T-helper 17 cell (primary cell): ENCODE results near the gene PTGS1. TPM values are rescaled to one million over a fixed set of nuclear protein-coding genes. Genes with fewer than 3 reads are reported as not detected.

Source experiments
- ATAC-seq: fragments of 150-1000 bp; cut with Tn5 transposase; 2 replicates; pipeline ENCODE4 v1.10.0; 2021; ENCODE audit warnings: mild to moderate bottlenecking, moderate library complexity
- DNase-seq, 3 donors: peaks; one replicate each; pipeline versions ENCODE4 v3.0.0 to v3.0.0-alpha.2; 2020 to 2021
- H3K9me3 ChIP-seq: one replicate; pipeline ENCODE4 v1.7.0; 2013; ENCODE audit warnings: low read length, mild to moderate bottlenecking; ENCODE audit not compliant: control insufficient read depth, poor library complexity, severe bottlenecking
- H3K27ac Mint-ChIP-seq: one replicate; pipeline ENCODE4 v1.8.0; 2022; ENCODE audit warnings: mild to moderate bottlenecking, moderate library complexity, mixed read lengths
- H3K27me3 Mint-ChIP-seq: one replicate; pipeline ENCODE4 v1.8.0; 2022; ENCODE audit warnings: mixed read lengths
- H3K36me3 Mint-ChIP-seq: one replicate; pipeline ENCODE4 v1.8.0; 2022; ENCODE audit warnings: low read depth, mixed read lengths
- H3K4me1 Mint-ChIP-seq: one replicate; pipeline ENCODE4 v1.8.0; 2022; ENCODE audit warnings: mild to moderate bottlenecking, mixed read lengths
- H3K4me3 Mint-ChIP-seq: one replicate; pipeline ENCODE4 v1.8.0; 2022; ENCODE audit warnings: mild to moderate bottlenecking, moderate library complexity, mixed read lengths
- total RNA-seq, 4 donors: library from RNA in 2 of 4; stranded (reverse) in 2 of 4; gene quantifications; one replicate each; pipeline ENCODE4 v1.2.3 and lab custom pipeline; 2022 to 2026

PTGS1 gene
- total RNA-seq, 2 donors from 2014 or later = 3.0 to 123 TPM

- ATAC-seq = no peak
- no peak overlapping the region for H3K27ac Mint-ChIP-seq
- no peaks in the 10 kb centered on the region for H3K36me3 Mint-ChIP-seq
- DNase-seq = no peak
- no peaks in the 10 kb centered on the region for H3K9me3 ChIP-seq
- H3K4me1 Mint-ChIP-seq = peaks cover 4% of the 10 kb centered on the region
- no peak overlapping the region for H3K4me3 Mint-ChIP-seq
- H3K27me3 Mint-ChIP-seq = peaks cover 27% of the 10 kb centered on the region
Measured at GRCh38 chr9:122336866-122337555, 33.8 kb upstream of the PTGS1 start.

- no peak overlapping the region for H3K4me3 Mint-ChIP-seq
- peaks cover 4% of the 10 kb centered on the region for H3K4me1 Mint-ChIP-seq
- no peaks in the 10 kb centered on the region for H3K36me3 Mint-ChIP-seq
- no peaks in the 10 kb centered on the region for H3K9me3 ChIP-seq
- H3K27ac Mint-ChIP-seq = no peak overlapping the region
- DNase-seq (no peak), ATAC-seq (no peak)
- peaks cover 32% of the 10 kb centered on the region for H3K27me3 Mint-ChIP-seq
Measured at GRCh38 chr9:122337556-122337929, 33.3 kb upstream of the PTGS1 start.

- no peaks in the 10 kb centered on the region for H3K36me3 Mint-ChIP-seq
- DNase-seq (no peak), ATAC-seq (no peak)
- no peak overlapping the region for H3K4me3 Mint-ChIP-seq
- H3K4me1 Mint-ChIP-seq = peaks cover 4% of the 10 kb centered on the region
- H3K27ac Mint-ChIP-seq = no peak overlapping the region
- H3K9me3 ChIP-seq = no peaks in the 10 kb centered on the region
- peaks cover 38% of the 10 kb centered on the region for H3K27me3 Mint-ChIP-seq
Measured at GRCh38 chr9:122338536-122338935, 32.3 kb upstream of the PTGS1 start.

- Mint-ChIP-seq H3K4me1 (peaks cover 4% of the 10 kb centered on the region), H3K27me3 (peaks cover 43% of the 10 kb centered on the region), H3K36me3 (no peaks in the 10 kb centered on the region), H3K4me3 (no peak overlapping the region), H3K27ac (no peak overlapping the region)
- no peak for DNase-seq
- ATAC-seq = no peak
- no peaks in the 10 kb centered on the region for H3K9me3 ChIP-seq
Measured at GRCh38 chr9:122338994-122339393, 31.8 kb upstream of the PTGS1 start.

- Mint-ChIP-seq H3K27ac (no peak overlapping the region), H3K36me3 (no peaks in the 10 kb centered on the region), H3K4me3 (no peak overlapping the region), H3K27me3 (peaks cover 46% of the 10 kb centered on the region), H3K4me1 (peaks cover 4% of the 10 kb centered on the region)
- ATAC-seq (no peak), DNase-seq (no peak)
- H3K9me3 ChIP-seq = no peaks in the 10 kb centered on the region
Measured at GRCh38 chr9:122339579-122339978, 31.2 kb upstream of the PTGS1 start.

GRCh38 chr9:122340161-122340560 is 30.7 kb upstream of the PTGS1 start:
- Mint-ChIP-seq H3K4me1 (peaks cover 4% of the 10 kb centered on the region), H3K27me3 (peaks cover 51% of the 10 kb centered on the region), H3K27ac (no peak overlapping the region), H3K4me3 (no peak overlapping the region), H3K36me3 (no peaks in the 10 kb centered on the region)
- DNase-seq = no peak
- ATAC-seq = no peak
- H3K9me3 ChIP-seq = no peaks in the 10 kb centered on the region

- peaks cover 2% of the 10 kb centered on the region for H3K4me1 Mint-ChIP-seq
- no peak overlapping the region for H3K4me3 Mint-ChIP-seq
- no peak overlapping the region for H3K27ac Mint-ChIP-seq
- no peaks in the 10 kb centered on the region for H3K9me3 ChIP-seq
- ATAC-seq (no peak), DNase-seq (no peak)
- H3K36me3 Mint-ChIP-seq = no peaks in the 10 kb centered on the region
- H3K27me3 Mint-ChIP-seq = peaks cover 60% of the 10 kb centered on the region
Measured at GRCh38 chr9:122342323-122343050, 28.3 kb upstream of the PTGS1 start.

- DNase-seq = no peak
Measured at GRCh38 chr9:122346478-122347347, 24.1 kb upstream of the PTGS1 start.

GRCh38 chr9:122347348-122348287 is 23.2 kb upstream of the PTGS1 start:
- ATAC-seq (no peak), DNase-seq (no peak)
- H3K27me3 Mint-ChIP-seq = peaks cover 67% of the 10 kb centered on the region

More at GRCh38 chr9:122346478-122347347, 24.1 kb upstream of the PTGS1 start:
- H3K9me3 ChIP-seq = no peaks in the 10 kb centered on the region
- peak overlapping the region; percentile 84 for H3K4me3 Mint-ChIP-seq
- peaks cover 73% of the 10 kb centered on the region for H3K27me3 Mint-ChIP-seq
- H3K27ac Mint-ChIP-seq = no peak overlapping the region
- peak; percentile 40 for ATAC-seq
- no peaks in the 10 kb centered on the region for H3K36me3 Mint-ChIP-seq
- H3K4me1 Mint-ChIP-seq = peaks cover 12% of the 10 kb centered on the region

GRCh38 chr9:122348288-122348777 is 22.5 kb upstream of the PTGS1 start:
- H3K9me3 ChIP-seq = no peaks in the 10 kb centered on the region
- H3K36me3 Mint-ChIP-seq = no peaks in the 10 kb centered on the region
- ATAC-seq (no peak), DNase-seq (no peak)
- H3K27ac Mint-ChIP-seq = peak overlapping the region; percentile 73
- peaks cover 63% of the 10 kb centered on the region for H3K27me3 Mint-ChIP-seq
- no peak overlapping the region for H3K4me3 Mint-ChIP-seq
- peaks cover 12% of the 10 kb centered on the region for H3K4me1 Mint-ChIP-seq

More at GRCh38 chr9:122347348-122348287, 23.2 kb upstream of the PTGS1 start:
- Mint-ChIP-seq H3K36me3 (no peaks in the 10 kb centered on the region), H3K4me1 (peaks cover 12% of the 10 kb centered on the region), H3K4me3 (peak overlapping the region; percentile 84), H3K27ac (no peak overlapping the region)
- no peaks in the 10 kb centered on the region for H3K9me3 ChIP-seq

- Mint-ChIP-seq H3K4me3 (peak overlapping the region; percentile 19), H3K27ac (peak overlapping the region; percentile 73), H3K36me3 (peaks cover 2% of the 10 kb centered on the region), H3K27me3 (peaks cover 59% of the 10 kb centered on the region), H3K4me1 (peaks cover 12% of the 10 kb centered on the region)
- ATAC-seq = no peak
- no peaks in the 10 kb centered on the region for H3K9me3 ChIP-seq
- no peak for DNase-seq
Measured at GRCh38 chr9:122348791-122349190, 22.0 kb upstream of the PTGS1 start.

GRCh38 chr9:122349201-122349600 is 21.6 kb upstream of the PTGS1 start:
- ATAC-seq (no peak), DNase-seq (no peak)
- Mint-ChIP-seq H3K27ac (peak overlapping the region; percentile 73), H3K4me3 (no peak overlapping the region), H3K4me1 (peaks cover 12% of the 10 kb centered on the region), H3K36me3 (peaks cover 2% of the 10 kb centered on the region), H3K27me3 (peaks cover 55% of the 10 kb centered on the region)
- no peaks in the 10 kb centered on the region for H3K9me3 ChIP-seq
